GM12865 (cell line): ENCODE results near the gene YJEFN3.

ENCODE experiments used
- DNase-seq: peaks from one replicate; pipeline ENCODE4 v3.0.0; 2010; ENCODE audit warnings: low read depth
- H3K4me3 ChIP-seq: 2 replicates; pipeline ENCODE4 v1.5.1; 2011; ENCODE audit warnings: mild to moderate bottlenecking, low read depth, low read length, control low read depth
- TF ChIP-seq, protein P1 (sequence below): IDR thresholded peaks from 2 replicates; pipeline ENCODE4 v1.5.1; 2011; ENCODE audit warnings: low read length, control low read depth, low read depth, inconsistent platforms; ENCODE audit not compliant: insufficient read depth; ENCODE audit errors: missing control alignments

The YJEFN3 gene

DNA sequence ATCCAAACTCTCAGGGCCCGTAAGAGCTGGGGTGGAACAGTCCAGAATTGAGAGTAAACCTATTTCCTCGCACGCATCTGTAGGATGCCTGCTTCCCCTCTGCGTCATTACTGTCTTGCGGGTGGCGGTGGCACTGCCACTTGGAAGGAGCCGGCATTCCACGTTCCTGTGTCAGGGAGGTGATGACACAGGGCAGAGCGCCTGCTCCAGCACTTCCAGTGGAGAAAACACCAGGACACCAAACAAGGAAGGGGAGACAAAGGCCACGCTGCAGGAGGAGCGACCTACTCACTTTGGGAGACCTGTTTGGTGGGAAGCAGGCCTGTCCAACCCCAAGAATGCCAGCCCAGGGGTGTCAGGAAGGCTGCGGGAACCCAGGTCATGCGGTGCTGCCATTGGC, 52.7 kb downstream of the YJEFN3 start:
- TF ChIP-seq, protein P1, sequence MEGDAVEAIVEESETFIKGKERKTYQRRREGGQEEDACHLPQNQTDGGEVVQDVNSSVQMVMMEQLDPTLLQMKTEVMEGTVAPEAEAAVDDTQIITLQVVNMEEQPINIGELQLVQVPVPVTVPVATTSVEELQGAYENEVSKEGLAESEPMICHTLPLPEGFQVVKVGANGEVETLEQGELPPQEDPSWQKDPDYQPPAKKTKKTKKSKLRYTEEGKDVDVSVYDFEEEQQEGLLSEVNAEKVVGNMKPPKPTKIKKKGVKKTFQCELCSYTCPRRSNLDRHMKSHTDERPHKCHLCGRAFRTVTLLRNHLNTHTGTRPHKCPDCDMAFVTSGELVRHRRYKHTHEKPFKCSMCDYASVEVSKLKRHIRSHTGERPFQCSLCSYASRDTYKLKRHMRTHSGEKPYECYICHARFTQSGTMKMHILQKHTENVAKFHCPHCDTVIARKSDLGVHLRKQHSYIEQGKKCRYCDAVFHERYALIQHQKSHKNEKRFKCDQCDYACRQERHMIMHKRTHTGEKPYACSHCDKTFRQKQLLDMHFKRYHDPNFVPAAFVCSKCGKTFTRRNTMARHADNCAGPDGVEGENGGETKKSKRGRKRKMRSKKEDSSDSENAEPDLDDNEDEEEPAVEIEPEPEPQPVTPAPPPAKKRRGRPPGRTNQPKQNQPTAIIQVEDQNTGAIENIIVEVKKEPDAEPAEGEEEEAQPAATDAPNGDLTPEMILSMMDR: no peak
- no peak for DNase-seq
- H3K4me3 ChIP-seq: no peak overlapping the region

DNA sequence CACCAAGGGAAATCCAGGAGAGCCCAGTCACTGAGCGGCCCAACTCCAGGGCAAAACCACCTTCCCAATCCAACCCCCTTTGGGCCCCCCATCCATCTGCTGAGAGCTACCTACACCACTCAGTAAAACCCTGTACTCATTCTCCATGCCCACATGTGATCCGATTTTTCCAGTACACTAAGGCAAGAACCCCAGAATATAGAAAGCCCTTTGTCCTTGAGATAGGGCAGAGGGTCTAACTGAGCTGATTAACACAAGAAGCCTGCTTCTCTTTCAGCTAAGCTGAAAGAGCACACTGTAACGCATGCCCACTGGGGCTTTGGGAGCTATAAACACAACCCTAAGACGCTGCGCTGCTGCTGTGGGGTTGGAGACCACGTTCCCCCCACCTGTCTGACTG, 53.8 kb downstream of the YJEFN3 start:
- TF ChIP-seq, protein P1: no peak
- H3K4me3 ChIP-seq: no peak overlapping the region
- no peak for DNase-seq

DNA sequence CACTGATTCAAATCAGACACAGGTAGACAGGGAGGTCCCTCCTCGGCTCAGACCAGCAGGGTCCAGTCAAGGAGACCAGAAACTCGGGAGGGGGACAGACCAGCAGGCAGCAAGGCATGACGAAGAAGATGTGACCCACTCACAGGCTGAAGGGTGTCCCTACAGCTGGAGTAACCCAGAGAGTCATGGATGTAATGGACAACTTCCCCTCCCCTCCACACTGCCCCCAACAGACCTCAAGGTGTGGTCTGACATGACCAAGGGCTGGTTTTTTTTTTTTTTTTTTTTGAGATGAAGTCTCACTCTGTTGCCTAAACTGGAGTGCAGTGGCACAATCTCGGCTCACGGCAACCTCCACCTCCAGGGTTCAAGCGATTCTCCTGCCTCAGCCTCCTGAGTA, 55.6 kb downstream of the YJEFN3 start:
- TF ChIP-seq, protein P1: no peak
- no peak overlapping the region for H3K4me3 ChIP-seq

More for the DNA sequence above, 55.6 kb downstream of the YJEFN3 start:
- no peak for DNase-seq
